Activated CD4-positive, alpha-beta T cell treated with anti-CD3 and anti-CD28 coated beads, Interleukin-2, amount 10 ng/mL, durations not matched to agents 24 days and 14 days (primary cell): ENCODE measurements around the gene GPSM1. TPM values are rescaled to one million over a fixed set of nuclear protein-coding genes. Genes with fewer than 3 reads are reported as not detected.

Source experiments
- DNase-seq: peaks from one replicate; pipeline ENCODE4 v3.0.0; 2022
- H3K27ac Mint-ChIP-seq: one replicate; pipeline ENCODE4 v1.8.0; 2022; ENCODE audit warnings: mild to moderate bottlenecking, mixed read lengths
- H3K27me3 Mint-ChIP-seq: one replicate; pipeline ENCODE4 v1.8.0; 2022; ENCODE audit warnings: mixed read lengths
- H3K36me3 Mint-ChIP-seq: one replicate; pipeline ENCODE4 v1.8.0; 2022; ENCODE audit warnings: low read depth, mild to moderate bottlenecking, mixed read lengths
- H3K4me1 Mint-ChIP-seq: one replicate; pipeline ENCODE4 v1.8.0; 2021; ENCODE audit warnings: mixed read lengths
- H3K4me3 Mint-ChIP-seq: one replicate; pipeline ENCODE4 v1.8.0; 2022; ENCODE audit warnings: mild to moderate bottlenecking, moderate library complexity, mixed read lengths
- H3K9me3 Mint-ChIP-seq: one replicate; pipeline ENCODE4 v1.8.0; 2021; ENCODE audit warnings: mixed read lengths
- intact Hi-C: fragments of 100-400 bp; cut with micrococcal nuclease; formaldehyde crosslinking; loops from one replicate; pipeline ENCODE4 v1.15.1; 2023
- total RNA-seq: library from RNA; stranded (reverse); gene quantifications from 2 replicates; pipeline ENCODE4 v1.2.3, GENCODE V29; 2022

GPSM1 gene
- total RNA-seq, 1 donor from 2014 or later = 19.2 TPM

DNA sequence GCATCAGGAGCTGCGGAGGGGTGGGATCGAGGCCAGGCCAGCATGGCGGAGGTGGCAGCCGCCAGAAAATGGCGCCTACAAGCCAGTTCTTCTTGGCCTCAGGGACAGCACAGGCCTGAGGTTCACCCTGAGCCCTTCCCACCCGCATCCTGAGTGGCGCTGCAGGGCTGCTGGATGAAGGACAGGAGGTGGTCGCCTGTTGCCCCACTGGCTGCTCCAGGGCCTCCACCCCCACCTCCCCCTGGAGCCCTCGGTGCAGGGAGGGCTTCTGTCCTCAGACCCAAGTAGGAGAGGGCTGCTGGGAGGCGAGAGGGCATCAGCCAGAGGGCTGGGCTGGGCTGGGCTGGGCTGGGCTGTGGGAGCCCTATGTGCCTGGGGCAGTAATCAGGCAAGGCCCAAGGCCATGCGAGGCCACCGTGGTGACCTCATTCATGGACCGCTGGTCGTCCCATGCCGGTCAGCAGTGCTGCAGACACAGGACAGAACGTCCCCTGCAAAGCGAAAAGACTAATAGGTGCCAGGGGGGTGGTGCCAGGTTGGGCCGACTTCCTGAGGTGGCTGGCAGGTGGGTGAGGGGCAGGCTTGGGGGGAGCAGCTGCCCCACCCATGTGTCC, 13.8 kb downstream of the GPSM1 start:
- DNase-seq = no peak
- no peak overlapping the region for H3K27ac Mint-ChIP-seq
- no peak overlapping the region for H3K4me3 Mint-ChIP-seq
- H3K36me3 Mint-ChIP-seq = no peaks in the 10 kb centered on the region
- H3K27me3 Mint-ChIP-seq = no peaks in the 10 kb centered on the region
- intact Hi-C loops = no loop called here
- no peaks in the 10 kb centered on the region for H3K9me3 Mint-ChIP-seq
- H3K4me1 Mint-ChIP-seq = no peaks in the 10 kb centered on the region

DNA sequence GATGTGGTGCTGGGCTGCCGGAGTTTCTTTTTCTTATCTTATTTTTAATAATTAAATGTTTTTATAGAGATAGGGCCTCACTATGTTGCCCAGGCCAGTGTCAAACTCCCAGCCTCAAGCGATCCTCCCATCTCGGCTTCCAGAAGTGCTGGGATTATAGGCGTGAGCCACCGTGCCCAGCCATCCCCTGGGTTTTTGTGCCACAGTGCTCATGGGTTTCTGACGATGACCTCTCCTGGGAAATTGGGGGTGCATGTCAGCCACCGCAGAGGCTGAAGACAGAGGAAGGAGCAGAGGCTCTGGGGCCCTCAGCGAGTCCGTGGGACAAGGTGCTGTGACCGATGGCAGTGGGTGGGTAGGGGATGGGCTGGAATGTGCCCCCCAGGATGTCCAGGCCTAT, 14.4 kb downstream of the GPSM1 start:
- Mint-ChIP-seq H3K36me3 (no peaks in the 10 kb centered on the region), H3K27me3 (no peaks in the 10 kb centered on the region), H3K4me3 (no peak overlapping the region), H3K27ac (no peak overlapping the region), H3K4me1 (no peaks in the 10 kb centered on the region), H3K9me3 (no peaks in the 10 kb centered on the region)
- intact Hi-C loops = no loop called here
- no peak for DNase-seq

DNA sequence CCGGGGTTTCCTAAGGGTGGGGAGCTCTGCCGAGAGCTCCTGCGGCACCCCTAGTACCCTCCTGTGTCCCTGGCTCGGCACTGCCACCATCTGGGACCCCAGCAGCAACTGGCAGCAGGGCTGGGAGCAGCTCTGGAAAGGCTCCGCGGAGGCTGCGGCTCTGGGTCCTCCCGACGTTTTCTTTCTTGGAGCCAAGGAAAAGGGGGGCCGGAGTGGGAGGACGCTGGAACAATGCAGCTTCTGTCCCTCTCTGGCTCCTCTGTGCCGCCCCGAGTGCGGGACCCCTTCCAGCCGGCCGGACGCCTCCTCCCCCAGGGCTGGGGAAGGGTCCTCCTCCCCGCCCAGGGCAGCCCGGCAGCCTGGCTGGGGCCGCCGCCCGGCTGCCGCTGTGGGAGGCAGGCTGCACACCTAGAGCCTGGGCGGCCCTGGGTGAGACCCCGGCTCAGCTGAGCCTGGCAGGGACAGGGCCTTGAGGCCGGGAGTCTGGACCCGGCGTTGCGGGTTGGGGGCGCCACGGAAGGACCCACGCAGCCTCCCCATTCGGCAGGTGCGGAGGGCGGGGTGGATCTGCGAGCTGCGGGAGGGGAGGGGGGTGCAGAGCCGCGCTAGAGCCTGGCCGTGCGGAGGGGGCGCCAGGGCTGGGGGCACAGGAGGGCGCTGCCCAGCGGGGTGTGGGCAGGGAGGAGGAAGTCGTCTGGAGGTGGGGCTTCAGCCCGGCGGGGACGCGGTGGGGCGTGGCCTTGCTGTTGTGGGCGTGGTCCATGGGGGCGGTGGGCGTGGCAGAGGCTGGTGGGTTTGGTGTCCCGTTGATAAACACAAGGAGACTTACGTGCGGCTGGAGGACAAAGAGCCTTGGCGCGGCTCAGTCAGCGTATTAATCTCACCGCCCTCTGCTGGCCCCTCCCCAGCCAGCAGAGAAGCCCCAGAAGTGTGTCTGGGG, 15.1 kb downstream of the GPSM1 start:
- peak overlapping the region; percentile 23 for H3K4me3 Mint-ChIP-seq
- intact Hi-C loops = no loop called here
- H3K27me3 Mint-ChIP-seq = no peaks in the 10 kb centered on the region
- H3K27ac Mint-ChIP-seq = no peak overlapping the region
- peak; percentile 92 for DNase-seq
- no peaks in the 10 kb centered on the region for H3K36me3 Mint-ChIP-seq
- H3K9me3 Mint-ChIP-seq = no peaks in the 10 kb centered on the region
- no peaks in the 10 kb centered on the region for H3K4me1 Mint-ChIP-seq

DNA sequence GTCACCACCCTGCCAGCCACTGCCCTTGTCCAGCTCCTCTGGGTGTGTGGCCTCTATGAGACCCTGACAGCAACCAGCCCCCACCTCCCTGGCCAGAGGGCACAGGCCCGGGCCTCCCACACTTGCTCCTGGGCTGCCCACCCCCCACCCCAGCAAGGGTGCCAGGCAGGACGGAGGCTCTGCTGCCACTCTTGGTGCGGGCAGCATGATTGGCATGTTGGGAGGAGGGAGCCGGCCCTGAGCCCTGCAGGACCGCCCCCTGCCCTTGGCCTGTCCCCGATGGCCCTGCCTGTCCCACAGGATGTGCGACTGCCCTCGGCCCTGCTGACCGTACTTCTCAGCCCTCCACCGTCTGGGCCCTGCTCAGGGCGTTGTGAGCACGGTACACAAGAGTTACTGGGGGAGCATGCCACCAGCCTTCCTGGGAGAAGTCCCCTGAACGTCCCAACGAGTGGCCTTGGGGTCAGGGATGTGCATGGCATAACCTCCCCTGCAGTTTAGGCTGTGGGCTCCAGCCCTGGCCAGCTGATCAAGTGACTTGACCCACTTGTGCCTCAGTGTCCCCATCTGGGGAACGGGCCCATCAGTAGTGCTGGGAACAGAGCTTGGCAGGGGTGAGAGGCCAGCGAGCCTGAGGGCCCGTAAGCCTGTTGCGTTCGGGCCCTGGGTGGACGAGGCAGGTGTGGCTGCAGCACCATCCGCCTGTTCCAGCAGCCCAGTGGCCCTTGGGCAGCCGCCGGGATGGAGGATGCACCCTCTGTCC, 16.0 kb downstream of the GPSM1 start:
- Mint-ChIP-seq H3K4me1 (no peaks in the 10 kb centered on the region), H3K9me3 (no peaks in the 10 kb centered on the region), H3K27ac (no peak overlapping the region), H3K36me3 (no peaks in the 10 kb centered on the region), H3K27me3 (no peaks in the 10 kb centered on the region), H3K4me3 (no peak overlapping the region)
- intact Hi-C loops = no loop called here
- DNase-seq = no peak

DNA sequence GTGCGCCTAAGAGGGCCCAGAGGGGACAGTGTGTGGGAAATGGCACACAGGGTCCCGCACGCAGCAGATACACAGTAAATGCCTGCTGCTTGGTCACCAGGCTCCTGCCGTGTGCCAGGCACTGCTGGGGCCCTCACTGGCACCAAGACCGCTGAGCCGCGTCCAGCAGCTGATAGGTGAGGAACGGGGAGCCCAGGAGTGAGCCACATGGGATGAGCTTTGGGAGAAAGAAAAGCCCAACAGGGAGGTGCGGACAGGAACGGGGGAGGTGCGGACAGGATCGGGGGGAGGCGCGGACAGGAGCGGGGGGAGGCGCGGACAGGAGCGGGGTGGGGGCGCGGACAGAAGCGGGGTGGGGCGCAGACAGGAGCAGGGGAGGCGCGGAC, 16.5 kb downstream of the GPSM1 start:
- Mint-ChIP-seq H3K27me3 (no peaks in the 10 kb centered on the region), H3K9me3 (no peaks in the 10 kb centered on the region)

DNA sequence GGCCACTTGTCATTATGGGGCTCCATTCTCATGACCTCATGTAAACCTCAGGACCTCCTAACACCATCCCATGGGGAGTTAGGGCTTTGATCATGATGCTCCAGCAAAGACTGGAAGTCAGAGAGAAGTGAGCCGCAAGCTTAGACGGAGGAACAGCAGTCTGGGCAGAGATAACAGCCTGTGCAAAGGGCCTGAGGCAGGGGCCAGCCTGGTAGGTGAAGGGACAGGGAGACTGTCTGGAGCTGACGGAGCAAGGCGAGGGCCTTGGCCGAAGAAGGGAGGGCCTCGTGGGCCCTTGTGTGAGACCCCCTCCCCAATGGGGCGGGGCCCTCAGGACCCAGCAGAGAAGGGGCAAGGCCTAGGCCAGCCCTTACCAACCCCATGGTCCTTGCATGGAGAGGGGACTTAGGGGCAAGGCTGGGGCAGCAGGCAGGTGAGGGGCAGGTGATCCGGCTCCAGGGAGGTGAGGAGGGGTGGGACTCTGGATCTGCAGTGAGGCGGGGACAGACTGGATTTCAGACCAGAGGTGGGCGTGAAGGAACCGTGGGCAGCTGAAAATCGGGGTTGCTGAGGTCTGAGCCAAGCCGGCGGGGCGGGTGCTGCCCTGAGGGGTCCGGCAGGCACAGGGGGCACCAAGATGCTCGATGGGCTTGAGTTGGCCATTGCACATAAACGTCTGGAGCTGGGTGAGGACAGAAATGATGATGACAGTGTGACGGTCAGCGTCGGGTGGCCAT, 17.4 kb downstream of the GPSM1 start:
- Mint-ChIP-seq H3K4me3 (no peak overlapping the region), H3K27me3 (no peaks in the 10 kb centered on the region), H3K27ac (no peak overlapping the region), H3K36me3 (no peaks in the 10 kb centered on the region), H3K9me3 (no peaks in the 10 kb centered on the region), H3K4me1 (no peaks in the 10 kb centered on the region)
- no peak for DNase-seq
- intact Hi-C loops = no loop called here

More for the DNA sequence above, 16.5 kb downstream of the GPSM1 start:
- no peak for DNase-seq
- Mint-ChIP-seq H3K36me3 (no peaks in the 10 kb centered on the region), H3K4me3 (no peak overlapping the region), H3K27ac (no peak overlapping the region), H3K4me1 (no peaks in the 10 kb centered on the region)
- intact Hi-C loops = no loop called here

DNA sequence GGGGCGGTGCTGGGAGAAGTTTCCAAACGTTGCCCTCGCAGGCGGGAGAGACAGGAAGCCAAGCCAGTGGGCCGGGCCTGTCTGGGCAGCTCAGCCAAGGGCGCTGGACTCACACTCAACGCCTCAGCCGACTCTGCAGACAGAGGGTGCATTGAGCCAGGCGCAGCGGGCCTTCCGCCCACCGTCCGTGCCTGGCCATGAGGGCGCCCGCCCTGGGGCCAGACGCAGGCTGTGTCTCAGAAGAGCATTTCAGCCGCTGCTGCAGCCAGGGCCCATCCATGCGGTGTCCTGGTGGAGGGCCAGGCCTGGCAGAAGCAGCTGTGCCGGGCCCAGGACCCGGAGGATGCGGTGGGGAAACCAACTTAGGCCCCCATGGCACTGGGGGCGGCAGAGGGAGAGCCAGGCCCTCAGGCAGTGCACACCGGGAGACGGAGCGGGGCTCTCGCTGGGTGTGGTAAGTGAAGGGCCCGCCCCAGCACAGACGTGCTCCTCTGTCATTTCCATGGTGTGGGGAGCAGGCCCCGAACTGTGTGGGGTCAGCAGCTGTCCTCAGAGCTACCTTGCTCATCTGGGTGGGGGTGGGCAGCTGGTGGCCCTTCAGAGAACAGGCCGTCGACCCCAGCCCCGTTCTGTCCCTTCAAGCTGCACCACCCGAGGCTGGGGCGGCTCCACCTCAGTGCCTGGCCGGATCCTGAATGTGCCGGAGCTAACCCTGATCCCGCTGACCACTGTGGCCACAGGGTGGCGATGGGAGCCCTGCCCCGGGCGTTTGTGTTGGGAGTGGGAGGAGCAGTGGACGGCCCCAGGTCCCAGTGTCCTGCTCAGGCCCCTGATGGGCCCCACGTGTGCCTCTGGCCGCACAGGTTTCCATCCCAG, 18.2 kb downstream of the GPSM1 start:
- no peaks in the 10 kb centered on the region for H3K4me1 Mint-ChIP-seq
- no peaks in the 10 kb centered on the region for H3K9me3 Mint-ChIP-seq
- H3K27ac Mint-ChIP-seq = no peak overlapping the region
- intact Hi-C loops = no loop called here
- no peak overlapping the region for H3K4me3 Mint-ChIP-seq
- H3K27me3 Mint-ChIP-seq = no peaks in the 10 kb centered on the region
- no peak for DNase-seq
- H3K36me3 Mint-ChIP-seq = no peaks in the 10 kb centered on the region

DNA sequence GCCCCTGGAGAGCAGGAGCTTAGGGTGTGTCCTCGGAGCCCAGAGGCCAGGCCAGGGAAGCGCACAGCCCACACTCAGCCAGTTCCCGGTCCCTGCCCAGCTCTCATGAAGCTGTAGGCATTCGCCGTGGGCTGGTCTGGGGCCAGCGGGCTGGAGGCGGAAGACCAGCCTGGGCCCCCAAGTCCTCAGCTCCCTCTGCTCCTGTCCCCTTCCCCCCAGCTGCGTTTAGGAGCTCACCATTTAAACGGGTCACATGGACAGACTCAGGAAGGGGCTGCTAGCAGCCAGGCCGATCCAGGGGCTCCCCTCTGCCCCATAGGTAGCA, 18.8 kb downstream of the GPSM1 start:
- H3K4me1 Mint-ChIP-seq = no peaks in the 10 kb centered on the region

DNA sequence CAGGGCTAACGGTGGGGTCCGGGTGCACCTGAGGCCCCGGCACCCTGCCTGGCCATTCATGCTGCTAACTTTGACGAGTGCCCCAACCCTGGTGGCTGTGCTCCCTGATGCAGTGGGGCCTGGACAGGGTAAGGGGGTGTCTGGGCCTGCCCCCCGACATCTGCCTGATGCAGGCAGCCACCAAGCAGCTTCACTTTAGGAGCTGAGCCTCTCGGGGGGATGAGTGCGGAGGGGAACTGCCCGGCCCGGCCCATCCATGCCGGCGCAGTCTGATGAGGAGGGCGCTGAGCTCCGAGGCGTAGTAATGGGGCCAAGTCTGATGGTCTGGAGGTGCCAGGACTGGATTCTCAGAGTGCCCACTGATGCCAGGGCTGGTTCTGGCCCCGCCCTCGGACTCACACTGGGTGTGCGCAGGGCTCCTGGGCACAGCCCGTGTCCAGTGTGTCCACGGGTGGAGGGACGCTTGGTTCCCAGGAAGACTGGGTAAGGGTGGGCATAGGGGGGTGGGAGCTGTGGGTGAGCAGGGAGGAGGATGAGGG, 19.7 kb downstream of the GPSM1 start:
- intact Hi-C loops = no loop called here
- H3K9me3 Mint-ChIP-seq = no peaks in the 10 kb centered on the region

More for the DNA sequence above, 18.8 kb downstream of the GPSM1 start:
- Mint-ChIP-seq H3K4me3 (no peak overlapping the region), H3K36me3 (no peaks in the 10 kb centered on the region), H3K27ac (no peak overlapping the region), H3K27me3 (no peaks in the 10 kb centered on the region), H3K9me3 (no peaks in the 10 kb centered on the region)
- no peak for DNase-seq
- intact Hi-C loops = no loop called here

DNA sequence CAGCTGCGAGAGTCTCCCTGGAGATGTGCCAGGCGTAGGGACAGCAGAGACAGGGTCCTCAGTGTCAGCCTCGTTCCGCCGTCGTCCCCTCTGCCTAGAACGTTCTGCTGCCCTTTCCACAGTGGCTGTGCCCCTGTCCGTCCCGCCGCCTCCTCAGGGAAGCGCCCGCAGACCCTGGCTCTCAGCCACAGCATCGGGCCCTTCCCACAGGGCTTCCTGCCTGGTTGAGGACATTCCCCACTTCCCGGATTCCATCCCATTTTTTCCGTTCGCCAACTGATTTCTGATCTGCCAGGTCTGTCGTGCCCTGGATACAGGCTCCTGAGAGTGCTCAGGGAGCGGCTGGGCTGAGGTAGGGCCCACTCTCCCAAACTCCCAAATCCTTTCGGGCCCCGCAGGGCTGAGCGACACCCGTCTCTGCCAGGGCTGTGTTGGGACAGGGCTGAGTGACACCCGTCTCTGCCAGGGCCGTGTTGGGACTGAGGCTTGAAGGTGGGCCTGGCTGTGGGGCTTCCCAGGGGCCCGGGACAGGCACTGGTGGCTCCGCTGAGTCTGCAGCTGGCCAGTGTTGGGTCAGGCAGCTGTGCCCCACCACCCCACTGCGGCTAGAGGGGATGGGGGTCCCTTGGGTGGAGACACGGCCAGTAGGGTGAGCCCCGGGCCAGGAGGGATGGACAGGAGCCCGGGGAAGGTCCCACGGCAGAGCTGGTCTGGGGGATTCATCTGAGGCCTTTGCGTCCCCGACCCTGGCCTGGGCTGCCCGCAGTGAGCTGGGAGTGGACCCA, 20.3 kb downstream of the GPSM1 start:
- intact Hi-C loops = no loop called here
- Mint-ChIP-seq H3K9me3 (no peaks in the 10 kb centered on the region), H3K36me3 (no peaks in the 10 kb centered on the region), H3K27me3 (no peaks in the 10 kb centered on the region), H3K4me1 (no peaks in the 10 kb centered on the region), H3K4me3 (no peak overlapping the region), H3K27ac (no peak overlapping the region)
- no peak for DNase-seq

More for the DNA sequence above, 19.7 kb downstream of the GPSM1 start:
- DNase-seq = no peak
- Mint-ChIP-seq H3K27me3 (no peaks in the 10 kb centered on the region), H3K27ac (no peak overlapping the region), H3K36me3 (no peaks in the 10 kb centered on the region), H3K4me1 (no peaks in the 10 kb centered on the region), H3K4me3 (no peak overlapping the region)

DNA sequence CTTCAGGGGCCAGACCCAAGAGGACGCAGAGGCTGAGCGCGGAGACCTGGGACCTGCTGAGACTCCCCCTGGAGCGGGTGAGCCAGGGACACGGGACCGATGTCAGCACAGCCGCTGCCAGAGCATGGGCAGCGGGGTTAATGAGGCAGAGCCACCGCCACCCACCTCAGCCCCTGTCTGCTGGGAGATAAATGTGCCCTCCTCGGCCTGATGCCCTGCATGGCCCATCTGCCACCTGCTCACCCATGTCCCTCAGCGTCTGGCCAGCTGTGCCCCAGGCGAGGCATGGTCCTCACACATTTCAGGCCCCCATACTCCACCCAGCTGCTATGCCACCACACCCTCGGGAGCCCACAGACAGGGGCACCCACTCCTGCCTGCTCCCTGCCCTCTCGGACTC, 21.4 kb downstream of the GPSM1 start:
- Mint-ChIP-seq H3K27ac (no peak overlapping the region), H3K4me1 (no peaks in the 10 kb centered on the region), H3K9me3 (no peaks in the 10 kb centered on the region), H3K27me3 (no peaks in the 10 kb centered on the region), H3K36me3 (no peaks in the 10 kb centered on the region), H3K4me3 (no peak overlapping the region)
- intact Hi-C loops = no loop called here
- no peak for DNase-seq

DNA sequence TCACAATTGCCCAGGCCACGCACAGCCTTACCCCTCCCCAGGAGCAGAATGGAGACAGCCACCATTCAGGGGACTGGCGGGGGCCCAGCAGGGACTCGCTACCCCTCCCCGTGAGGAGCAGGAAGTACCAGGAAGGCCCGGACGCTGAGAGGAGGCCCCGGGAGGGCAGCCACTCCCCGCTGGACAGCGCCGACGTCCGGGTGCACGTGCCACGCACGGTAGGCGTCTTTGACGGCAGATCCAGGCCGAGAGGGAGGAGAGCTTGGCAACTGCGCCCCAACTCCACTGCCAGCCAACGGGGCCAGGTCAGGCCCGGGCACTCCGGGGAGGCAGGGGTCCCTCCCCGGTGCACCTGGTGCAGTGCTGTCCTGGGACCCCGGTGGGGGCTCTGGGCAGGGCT, 22.2 kb downstream of the GPSM1 start:
- Mint-ChIP-seq H3K4me1 (no peaks in the 10 kb centered on the region), H3K36me3 (no peaks in the 10 kb centered on the region), H3K4me3 (no peak overlapping the region), H3K27ac (no peak overlapping the region), H3K9me3 (no peaks in the 10 kb centered on the region), H3K27me3 (no peaks in the 10 kb centered on the region)
- no peak for DNase-seq
- intact Hi-C loops = no loop called here
